ENCODE results near the gene ZBTB7C.

The ZBTB7C gene

DNA sequence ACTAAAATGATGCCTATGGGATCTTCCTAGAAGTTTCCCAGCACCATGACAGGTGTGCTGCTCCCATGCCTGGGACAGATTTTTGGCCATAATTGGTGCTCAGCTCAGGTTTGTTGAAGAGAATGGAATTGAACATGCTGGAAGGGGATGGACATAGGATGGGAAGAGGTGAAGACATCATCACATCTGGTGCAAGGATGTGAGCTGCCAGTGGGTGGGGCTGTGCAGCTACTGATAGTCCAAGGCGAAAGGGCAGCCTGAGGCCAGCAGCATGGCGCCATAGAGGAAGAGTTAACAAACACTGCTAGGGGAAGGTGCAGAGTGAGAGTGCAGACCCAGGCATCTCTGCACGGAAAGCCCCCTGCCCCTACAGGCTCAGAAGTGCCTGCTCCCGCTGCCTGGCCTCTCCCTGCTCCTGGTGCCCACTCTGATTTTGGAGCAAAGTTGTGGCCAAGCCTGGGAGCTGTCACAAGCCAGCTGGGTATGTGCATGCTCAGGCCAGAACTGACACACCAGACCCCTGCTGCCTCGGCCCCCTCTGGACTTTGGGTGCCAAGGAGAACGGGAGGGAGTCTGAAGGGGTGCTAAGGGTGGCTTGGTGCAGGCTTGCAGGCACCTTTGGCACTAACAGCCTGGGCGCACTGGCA is 178.6 kb downstream of the ZBTB7C start:
- TF ChIP-seq, protein P1, sequence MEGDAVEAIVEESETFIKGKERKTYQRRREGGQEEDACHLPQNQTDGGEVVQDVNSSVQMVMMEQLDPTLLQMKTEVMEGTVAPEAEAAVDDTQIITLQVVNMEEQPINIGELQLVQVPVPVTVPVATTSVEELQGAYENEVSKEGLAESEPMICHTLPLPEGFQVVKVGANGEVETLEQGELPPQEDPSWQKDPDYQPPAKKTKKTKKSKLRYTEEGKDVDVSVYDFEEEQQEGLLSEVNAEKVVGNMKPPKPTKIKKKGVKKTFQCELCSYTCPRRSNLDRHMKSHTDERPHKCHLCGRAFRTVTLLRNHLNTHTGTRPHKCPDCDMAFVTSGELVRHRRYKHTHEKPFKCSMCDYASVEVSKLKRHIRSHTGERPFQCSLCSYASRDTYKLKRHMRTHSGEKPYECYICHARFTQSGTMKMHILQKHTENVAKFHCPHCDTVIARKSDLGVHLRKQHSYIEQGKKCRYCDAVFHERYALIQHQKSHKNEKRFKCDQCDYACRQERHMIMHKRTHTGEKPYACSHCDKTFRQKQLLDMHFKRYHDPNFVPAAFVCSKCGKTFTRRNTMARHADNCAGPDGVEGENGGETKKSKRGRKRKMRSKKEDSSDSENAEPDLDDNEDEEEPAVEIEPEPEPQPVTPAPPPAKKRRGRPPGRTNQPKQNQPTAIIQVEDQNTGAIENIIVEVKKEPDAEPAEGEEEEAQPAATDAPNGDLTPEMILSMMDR (IDR thresholded peaks at IDR 0.05; ENCODE audit: low read depth, low read length, missing control alignments), result peak; percentile 70
- no peak for DNase-seq (ENCODE audit: low read depth)
- H3K4me3 ChIP-seq (ENCODE audit: low read depth, low read length), result no peak overlapping the region

DNA sequence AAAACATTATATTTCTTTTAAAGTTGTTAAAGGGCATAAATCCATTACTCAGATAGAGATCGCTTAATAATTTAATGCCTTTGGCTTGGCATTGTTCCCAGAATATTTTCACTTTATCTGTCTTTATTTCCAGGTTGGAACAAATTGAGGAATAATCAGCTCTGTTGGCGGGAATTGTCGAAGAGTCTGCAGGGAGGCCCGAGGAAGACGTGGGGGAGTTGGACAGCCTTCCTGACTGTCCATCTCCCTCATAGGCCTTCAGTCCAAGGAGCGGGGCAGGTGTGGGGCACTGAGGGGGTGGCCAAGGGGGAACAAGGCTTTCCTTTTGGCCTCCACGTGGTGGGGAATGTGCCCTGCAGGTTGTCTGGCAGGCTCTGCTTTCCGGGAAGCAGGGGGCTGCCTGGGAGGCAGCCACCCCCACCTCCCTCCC is 179.6 kb downstream of the ZBTB7C start:
- no peak overlapping the region for H3K4me3 ChIP-seq (ENCODE audit: low read depth, low read length)
- no peak for DNase-seq (ENCODE audit: low read depth)
- TF ChIP-seq, protein P1 (IDR thresholded peaks at IDR 0.05; ENCODE audit: low read depth, low read length, missing control alignments), result no peak

DNA sequence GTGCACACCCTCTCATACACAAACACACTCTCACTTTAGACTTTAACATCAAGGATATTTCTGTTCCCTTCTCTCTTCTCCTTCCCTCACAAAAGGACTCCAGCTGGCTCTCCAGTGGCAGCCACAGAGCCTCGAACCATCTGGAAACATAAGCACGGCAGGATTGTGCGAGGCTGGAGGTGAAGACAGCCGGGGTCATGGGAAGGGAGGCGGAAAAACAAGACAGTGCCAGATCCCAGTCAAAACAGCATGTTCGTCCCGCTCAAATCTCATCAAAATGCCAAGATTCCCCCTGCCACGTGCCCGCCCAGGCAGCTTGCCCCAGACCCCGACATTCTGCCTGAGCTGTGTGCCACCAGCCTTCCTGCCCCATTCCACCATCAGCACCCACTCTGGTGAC is 180.3 kb downstream of the ZBTB7C start:
- TF ChIP-seq, protein P1 (IDR thresholded peaks at IDR 0.05; ENCODE audit: low read depth, low read length, missing control alignments), result no peak
- DNase-seq (ENCODE audit: low read depth), result no peak
- H3K4me3 ChIP-seq (ENCODE audit: low read depth, low read length), result no peak overlapping the region

DNA sequence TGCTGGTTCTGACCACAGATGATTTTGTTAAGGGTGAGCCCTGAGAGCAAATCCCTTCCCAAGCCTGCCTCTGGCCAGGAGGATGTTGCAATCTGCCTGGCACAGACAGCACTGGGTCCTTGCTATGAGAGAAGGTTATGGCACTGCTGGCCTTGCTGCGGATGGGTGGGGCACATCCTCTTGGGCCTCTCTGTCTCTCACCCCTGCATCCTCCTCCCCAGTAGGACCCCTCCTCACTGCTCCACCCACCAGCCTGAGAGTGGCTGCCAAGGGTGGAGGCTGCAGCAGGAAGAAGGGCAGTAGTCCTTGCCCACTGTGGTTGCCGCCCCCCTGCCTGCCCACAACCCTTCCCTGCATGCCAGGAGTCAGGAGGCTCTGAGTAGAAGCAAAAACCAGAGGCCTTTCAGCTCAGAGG is 180.9 kb downstream of the ZBTB7C start:
- TF ChIP-seq, protein P1 (IDR thresholded peaks at IDR 0.05; ENCODE audit: low read depth, low read length, missing control alignments), result no peak
- no peak for DNase-seq (ENCODE audit: low read depth)
- H3K4me3 ChIP-seq (ENCODE audit: low read depth, low read length), result no peak overlapping the region

DNA sequence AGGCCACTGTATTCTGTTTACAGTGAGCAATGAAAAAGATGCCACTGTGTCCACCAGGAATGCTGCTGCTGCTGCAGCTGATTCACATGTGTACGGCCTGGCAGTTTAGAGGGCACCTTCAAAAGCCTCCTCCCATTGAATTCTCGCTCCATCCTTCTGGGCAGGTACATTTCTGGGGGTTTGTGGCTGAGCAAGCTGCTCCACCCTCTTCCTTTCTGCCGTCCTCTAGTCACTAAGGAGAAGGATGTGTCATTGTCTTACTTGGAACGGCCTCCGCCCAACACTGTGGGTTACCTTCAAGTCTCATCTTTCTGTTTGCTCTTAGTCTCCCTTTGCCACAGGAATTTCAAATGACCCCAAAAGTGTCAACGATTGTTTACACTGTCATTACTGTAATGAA is 182.0 kb downstream of the ZBTB7C start:
- DNase-seq (ENCODE audit: low read depth), result no peak
- no peak overlapping the region for H3K4me3 ChIP-seq (ENCODE audit: low read depth, low read length)
- TF ChIP-seq, protein P1 (IDR thresholded peaks at IDR 0.05; ENCODE audit: low read depth, low read length, missing control alignments), result no peak

DNA sequence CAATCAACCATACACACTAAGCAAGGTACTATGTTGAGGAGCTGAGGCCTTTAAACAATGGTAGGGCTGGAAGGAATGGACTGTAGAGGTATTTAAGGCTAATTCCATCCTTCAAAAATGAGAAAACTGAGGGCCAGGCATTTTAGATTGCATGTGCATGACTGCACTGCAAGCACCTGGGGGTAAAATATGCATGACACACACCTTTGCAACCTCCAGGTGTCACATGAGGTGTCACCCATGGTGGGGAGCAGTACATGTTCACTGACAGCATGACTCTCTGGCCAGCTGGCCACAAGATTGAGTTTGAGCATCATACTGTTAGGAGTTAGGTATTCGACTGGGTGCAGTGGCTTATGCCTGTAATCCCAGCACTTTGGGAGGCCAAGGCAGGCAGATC is 182.8 kb downstream of the ZBTB7C start:
- TF ChIP-seq, protein P1 (IDR thresholded peaks at IDR 0.05; ENCODE audit: low read depth, low read length, missing control alignments), result no peak
- DNase-seq (ENCODE audit: low read depth), result no peak
- H3K4me3 ChIP-seq (ENCODE audit: low read depth, low read length), result no peak overlapping the region

DNA sequence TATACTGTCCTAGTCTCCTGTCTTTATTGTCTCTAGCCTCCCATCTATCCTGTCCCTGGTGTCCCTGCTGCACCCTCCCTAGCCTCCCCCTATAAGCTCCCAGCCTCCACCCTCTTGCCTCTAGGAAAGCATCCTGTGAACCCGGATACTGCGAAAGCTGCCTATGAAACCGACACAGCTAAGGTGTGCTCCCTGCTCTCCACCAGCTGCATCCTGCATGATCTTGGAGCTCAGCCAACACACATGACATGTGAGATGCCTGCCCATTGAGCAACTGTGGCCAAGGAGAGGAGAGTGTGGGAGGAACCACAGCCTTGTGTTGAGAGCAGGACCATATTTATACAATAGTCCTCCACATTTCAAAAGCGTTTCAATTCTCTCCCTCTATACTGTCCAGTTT is 187.1 kb downstream of the ZBTB7C start:
- DNase-seq (ENCODE audit: low read depth), result peak; percentile 26
- TF ChIP-seq, protein P1 (IDR thresholded peaks at IDR 0.05; ENCODE audit: low read depth, low read length, missing control alignments), result no peak
- H3K4me3 ChIP-seq (ENCODE audit: low read depth, low read length), result no peak overlapping the region
